Measurements from ENCODE around the gene VAPA.

The VAPA gene

GRCh38 chr18:9984080-9984479, 70.3 kb downstream of the VAPA start:
- DNase-seq = no peak

- no peak for DNase-seq
Observed at GRCh38 chr18:9985641-9986040, 71.8 kb downstream of the VAPA start.

- DNase-seq = no peak
Observed at GRCh38 chr18:9986156-9986930, 72.5 kb downstream of the VAPA start.

GRCh38 chr18:9987345-9987744, 73.5 kb downstream of the VAPA start:
- DNase-seq = no peak

GRCh38 chr18:9987931-9988330, 74.1 kb downstream of the VAPA start:
- no peak for DNase-seq

GRCh38 chr18:9988665-9989064, 74.8 kb downstream of the VAPA start:
- DNase-seq = no peak

- DNase-seq = no peak
Observed at GRCh38 chr18:9989481-9989880, 75.7 kb downstream of the VAPA start.

- no peak for DNase-seq
Observed at GRCh38 chr18:9991011-9992000, 77.5 kb downstream of the VAPA start.

GRCh38 chr18:9992300-9992972, 78.6 kb downstream of the VAPA start:
- no peak for DNase-seq

GRCh38 chr18:9992973-9993520, 79.2 kb downstream of the VAPA start:
- no peak for DNase-seq

- no peak for DNase-seq
Observed at GRCh38 chr18:9993521-9994025, 79.8 kb downstream of the VAPA start.

- no peak for DNase-seq
Observed at GRCh38 chr18:9994026-9994570, 80.3 kb downstream of the VAPA start.

GRCh38 chr18:9994701-9995235, 81.0 kb downstream of the VAPA start:
- no peak for DNase-seq

GRCh38 chr18:9995631-9996030, 81.8 kb downstream of the VAPA start:
- no peak for DNase-seq

GRCh38 chr18:9996094-9996493, 82.3 kb downstream of the VAPA start:
- no peak for DNase-seq

- no peak for DNase-seq
Observed at GRCh38 chr18:9997711-9998110, 83.9 kb downstream of the VAPA start.

GRCh38 chr18:9998330-9998729, 84.5 kb downstream of the VAPA start:
- no peak for DNase-seq

- DNase-seq = no peak
Observed at GRCh38 chr18:10002280-10002679, 88.5 kb downstream of the VAPA start.

GRCh38 chr18:10003281-10003680, 89.5 kb downstream of the VAPA start:
- no peak for DNase-seq

GRCh38 chr18:10003866-10004265, 90.0 kb downstream of the VAPA start:
- DNase-seq = no peak

GRCh38 chr18:10006311-10006893, 92.6 kb downstream of the VAPA start:
- DNase-seq = no peak
